Bone marrow (tissue), 2 donors: Measurements from ENCODE around the gene ZNF487.
"Not testable (repeated sequence)": the region's sequence is repeated elsewhere in the genome, so short reads cannot be mapped to it uniquely, and the experiment has no call there.

ENCODE experiments used
- DNase-seq, 2 donors: peaks; one replicate each; lab custom pipeline; 2025; lab: John Stamatoyannopoulos, UW

Gene ZNF487

DNA sequence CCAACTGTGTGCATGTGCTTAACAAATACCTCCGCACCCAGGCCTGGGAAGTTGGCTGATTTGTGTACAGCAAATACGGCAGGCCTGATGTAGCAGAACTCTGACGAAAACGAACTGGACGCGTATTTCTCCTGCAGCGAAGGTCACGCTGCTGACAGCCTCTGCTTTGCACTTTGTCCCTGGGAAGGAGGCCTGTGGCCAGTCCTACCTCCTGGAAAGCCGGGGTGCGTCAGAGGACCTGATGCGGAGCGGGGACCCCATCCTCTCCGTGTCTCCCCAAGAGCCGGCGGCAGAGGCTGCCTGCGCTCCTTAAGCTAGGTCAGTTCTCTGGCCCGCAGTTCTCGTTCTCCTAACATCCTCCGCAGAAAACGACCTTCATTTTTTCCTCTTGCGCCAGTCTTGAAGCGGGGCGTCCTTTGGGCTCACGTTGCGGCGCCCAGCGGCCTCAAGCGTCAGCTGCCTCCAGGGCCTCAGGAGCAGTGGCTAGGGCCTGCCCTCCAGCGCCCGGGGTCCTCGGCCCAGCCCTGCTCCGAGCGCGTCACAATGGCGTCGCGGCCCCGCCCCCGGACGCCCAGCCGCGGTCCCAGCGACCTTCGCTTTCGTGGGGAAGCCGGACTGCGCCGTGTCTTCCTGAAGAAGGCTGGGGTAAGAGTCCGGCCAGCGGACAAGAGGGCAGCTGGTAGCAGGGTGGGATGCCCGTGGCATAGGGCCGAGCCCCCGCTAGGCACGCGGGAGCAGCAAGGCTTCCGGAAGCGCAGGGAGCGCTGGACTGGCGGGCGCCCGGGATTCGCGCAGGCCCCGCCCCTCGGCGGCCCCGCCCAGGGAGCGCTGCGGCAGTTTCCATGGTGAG, at the start of gene ZNF487:
TSS of gene ZNF487 (plus strand) at position 821 of the 850 bp plus-strand sequence. CDS start 38,703 bp downstream, outside the sequence.
- peak; percentile 72 to 92 for DNase-seq

DNA sequence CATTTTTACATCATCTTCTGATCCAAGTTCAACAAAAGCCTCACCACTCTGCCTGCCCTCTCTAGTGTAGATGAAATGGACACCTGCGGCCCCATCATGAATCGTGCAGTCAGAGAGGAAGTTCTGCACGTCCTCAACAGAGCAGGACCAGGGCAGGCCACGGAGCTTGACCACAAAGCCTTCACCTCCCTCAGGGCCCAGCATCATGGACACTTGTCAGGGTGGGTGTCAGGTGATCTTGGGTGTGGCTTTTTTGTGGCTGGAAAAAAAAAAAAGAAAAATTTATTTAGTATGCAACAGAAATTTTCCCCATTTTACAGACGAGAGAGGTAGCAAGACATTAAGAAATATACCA, 49.3 kb upstream of the ZNF487 start:
- no peak for DNase-seq

DNA sequence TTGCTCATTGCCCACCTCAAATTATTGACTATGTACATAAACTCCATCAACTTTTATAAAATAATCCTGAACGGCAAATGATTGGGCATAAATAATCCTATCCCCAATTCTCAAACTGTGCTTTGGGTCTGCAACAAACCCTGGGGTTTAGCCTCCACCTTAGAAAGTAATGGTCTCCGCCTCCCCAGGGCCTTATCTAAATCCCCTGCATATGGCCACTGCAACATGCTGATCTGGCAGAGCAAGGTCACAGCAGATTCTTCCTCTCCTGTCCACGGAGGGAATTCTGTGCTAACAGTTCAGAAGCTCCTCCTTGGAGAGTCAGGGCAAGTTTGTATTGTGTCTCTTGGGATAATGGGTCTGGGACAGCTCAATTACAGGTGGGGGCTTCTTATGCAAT, 47.0 kb upstream of the ZNF487 start:
- no peak for DNase-seq

DNA sequence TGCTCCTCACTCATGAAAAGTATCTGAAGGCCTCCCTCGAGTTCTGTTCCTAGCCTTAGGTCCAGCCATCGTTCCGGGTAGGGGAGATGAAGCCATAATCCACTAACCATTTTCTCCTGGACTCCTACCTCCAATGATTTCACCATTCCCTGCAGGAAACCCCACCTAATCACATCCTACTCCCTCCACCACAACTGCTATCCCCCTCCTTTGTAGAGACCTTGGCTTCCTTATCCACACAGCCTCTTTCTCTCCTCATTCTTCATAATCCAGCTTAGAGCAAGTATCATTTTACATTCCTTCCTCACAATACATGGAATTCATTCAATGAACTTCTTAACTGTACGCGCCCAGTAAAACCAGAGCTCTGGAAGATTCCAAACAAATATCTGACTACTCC, 46.6 kb upstream of the ZNF487 start:
- no peak for DNase-seq

DNA sequence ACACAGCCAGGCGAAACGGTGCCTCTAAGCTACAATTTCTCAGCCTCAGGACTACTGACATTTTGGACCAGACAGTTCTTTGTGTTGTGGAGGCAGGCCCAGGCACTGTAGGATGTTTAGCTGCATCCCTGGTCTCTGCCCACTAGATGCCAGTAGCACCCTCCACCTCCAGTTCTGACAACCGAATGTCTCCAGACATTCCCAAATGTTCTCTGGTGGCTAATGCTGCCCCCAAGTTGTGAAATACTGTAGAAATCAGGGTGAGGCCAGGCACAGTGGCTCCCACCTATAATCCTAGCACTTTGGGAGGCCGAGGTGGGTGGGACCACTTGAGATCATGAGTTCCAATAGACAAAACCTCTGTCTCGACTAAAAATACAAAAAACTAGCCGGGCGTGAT, 46.2 kb upstream of the ZNF487 start:
- no peak for DNase-seq

DNA sequence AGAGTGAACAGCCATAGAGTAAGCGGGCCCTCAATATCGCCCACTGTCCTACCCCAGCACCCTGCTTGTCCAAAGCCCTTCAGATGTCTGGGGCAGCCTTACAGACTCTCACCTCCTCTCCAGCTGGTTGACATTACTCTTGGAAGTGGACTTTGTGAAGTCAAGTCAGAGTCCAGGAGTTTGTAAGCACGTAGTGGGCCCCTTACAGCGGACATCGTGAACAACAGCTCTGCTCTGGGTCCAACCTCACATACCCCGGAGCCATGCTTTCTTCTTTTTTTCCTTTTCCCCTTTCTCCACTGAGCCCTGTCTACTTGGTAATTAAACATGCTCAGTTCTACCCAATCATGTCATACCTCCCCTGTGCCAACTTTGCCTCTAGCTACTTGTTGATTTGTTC, 45.4 kb upstream of the ZNF487 start:
- DNase-seq, result no peak

DNA sequence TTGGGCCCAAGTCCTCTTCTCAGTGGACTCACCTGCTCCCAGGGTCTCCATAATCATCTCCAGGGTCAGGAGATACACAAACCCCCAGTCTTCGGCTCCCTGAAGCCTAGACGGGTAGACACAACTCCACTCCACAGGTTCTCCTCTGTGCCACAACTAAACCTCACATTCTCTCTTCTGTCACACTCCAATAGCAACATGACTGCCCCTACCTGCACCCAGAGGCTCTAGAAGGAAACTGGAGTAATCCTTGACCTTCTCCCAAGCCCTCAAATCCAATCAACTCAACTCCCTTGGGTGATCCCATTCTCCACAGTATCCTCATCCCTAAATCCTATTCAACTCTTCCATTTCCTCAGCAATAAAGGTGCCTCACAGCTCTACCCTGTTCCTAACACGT, 44.2 kb upstream of the ZNF487 start:
- DNase-seq, result no peak

DNA sequence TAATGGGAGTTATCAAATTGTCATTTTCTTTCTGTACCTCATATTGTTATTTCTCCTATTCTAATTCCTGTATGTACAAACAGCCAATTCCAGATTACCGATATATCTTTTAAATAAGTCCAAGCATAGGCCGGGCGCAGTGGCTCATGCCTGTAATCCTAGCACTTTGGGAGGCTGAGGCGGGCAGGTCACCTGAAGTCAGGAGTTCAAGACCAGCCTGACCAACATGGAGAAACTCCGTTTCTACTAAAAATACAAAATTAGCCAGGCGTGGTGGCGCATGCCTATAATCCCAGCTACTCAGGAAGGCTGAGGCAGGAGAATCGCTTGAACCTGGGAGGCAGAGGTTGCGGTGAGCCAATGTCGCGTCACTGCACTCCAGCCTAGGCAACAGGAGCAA, 43.7 kb upstream of the ZNF487 start:
- not testable (repeated sequence) for DNase-seq

DNA sequence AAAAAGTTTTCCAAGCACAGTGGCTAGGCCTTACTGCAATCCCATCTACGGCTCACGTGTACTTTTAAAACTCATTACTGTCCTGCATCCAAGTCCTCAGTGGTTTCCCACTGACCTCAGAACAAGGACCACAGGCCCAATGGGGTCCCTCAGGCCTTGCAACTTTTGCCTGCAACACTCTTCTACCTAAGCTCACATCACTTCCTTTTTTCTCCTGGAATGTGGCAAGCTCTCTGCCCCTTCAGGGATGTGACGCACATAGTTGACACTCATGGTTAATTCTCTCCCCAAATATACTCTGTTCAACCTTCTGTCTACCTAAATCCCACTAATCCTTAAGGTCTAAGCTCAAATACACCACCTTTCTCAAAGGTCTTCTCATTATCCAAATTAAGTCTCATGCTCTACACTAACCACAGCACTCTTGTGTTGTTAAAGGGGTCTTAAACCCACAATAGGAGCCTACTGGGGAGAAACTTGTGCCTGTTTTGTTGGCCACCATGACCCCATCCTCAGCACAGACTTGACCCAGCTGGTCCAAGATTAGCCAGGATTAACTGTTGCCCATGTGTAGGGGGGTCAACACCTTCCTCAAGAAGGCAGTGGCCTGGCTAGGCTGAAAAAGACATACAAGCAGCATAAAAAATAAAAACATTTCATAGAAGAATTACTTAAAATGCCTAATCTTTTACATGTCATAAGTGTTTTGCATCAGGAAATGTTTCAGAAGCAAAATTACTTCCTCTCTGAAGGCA, 43.1 kb upstream of the ZNF487 start:
- DNase-seq, result no peak

DNA sequence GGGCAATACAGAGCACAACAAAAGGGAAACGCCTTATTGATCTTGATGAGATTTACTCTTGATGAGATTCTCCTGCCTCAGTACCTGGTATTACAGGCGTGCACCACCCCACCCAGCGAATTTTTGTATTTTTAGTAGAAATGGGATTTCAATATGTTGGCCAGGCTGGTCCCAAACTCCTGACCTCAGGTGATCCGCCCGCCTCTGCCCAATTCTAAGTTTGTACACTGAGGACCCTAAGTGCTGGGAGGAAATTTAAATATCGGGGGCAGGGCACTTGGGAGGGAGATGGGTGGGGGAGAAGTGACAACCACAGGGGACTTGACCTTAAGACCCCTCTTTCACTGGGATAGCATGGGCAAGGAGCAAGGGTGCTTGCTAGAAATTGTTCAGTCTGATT, 42.0 kb upstream of the ZNF487 start:
- DNase-seq, result no peak

DNA sequence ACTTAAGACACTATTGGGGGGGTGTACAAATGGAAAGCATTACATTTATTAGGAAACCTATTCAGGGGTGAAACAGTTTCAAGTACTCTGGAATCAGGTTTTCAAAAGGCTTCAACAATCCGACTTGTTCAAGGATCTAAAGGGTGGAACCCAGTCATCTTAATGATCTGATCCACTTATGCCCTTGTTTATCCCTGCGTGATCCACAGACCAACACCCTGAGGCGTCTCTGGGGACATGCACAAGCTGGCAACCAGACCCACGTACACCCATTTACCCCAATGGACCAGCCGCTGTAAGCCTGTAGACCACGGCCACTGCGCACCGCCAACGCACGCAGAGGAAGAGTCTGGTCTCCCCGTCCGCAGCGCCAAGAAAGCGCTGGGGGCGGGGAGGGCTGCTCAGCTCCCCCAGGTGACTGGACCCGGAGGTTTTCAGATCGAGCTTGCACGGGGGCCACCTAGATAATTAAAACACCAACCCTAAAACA, 41.3 kb upstream of the ZNF487 start:
- DNase-seq, result no peak

DNA sequence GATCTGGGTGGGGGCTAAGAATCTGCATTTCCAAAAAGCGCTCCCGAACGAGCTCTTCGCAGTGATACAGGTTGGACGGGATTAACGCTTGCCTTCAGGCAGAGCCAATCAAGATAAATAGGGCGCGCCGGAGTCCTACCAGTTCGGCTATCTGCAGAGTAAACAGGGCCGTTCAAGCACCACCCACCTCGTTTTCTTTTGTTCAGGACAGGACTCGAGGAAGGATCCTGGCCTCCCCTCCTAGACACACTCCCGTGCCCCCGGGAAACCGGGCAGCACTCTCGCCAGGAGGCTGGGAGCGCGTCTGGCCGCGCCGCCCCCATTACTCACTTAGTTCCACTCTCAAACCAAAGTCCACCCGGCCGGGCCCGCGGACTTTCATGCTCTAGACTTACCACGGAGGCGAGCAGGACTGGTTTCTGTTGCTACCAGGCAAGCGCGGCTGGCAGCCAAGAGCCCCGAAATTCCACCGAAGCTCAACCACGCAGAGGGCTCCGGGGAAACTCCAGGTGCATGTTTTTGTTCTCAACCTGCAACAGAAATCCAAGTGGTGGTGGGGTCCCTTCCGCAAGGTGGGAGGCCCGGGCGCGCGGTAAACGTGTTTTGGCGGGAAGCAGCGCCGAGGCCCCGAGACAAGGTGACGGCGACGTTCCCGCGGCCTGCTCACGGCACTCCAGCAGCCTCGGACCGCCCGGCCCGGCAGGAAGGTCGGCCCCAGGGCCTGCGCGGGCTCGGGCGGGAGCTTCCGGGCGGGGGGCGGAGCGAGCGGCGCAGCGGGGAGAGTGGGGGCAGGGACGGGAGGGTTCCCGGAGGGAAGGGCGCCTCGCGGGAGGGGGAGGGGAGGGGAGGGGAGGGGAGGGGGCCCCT, 40.6 kb upstream of the ZNF487 start:
- DNase-seq, result peak in 1 of 2 donors; percentile 69

DNA sequence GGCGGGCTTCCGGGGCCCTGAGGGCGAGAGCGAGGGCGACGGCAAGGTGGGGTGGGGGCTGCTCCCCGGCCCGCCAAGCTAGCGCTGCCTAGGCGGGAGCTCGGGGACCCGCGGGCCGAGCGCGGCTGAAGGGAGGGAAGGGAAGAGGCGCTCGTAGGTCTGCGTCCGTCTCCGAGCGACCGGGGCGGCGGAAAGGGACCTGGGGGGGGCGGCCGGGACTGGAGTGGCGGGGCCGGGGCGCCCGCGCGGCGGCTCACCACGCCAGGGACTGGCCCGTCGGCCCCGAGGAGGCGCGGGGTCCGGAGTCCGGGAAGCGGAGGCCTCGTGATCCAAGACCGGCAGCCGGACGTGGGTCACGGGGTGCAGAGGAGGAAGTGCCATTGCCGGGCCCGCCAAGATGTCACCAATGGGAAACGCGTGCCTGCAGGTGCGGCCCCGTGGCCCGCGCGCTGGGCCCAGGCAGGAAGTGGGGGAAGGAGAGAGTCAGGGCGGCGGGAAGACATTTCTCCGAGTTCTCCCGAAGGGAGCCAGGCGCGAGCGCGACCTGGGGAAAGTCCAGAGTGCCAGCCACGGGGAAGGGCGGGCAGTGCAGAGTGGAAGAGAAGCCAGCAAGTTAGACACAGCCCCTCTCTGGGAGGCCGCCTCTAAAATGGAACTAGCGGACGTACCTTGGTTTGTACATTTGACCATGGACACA, 39.8 kb upstream of the ZNF487 start:
- peak; percentile 7 to 88 for DNase-seq

DNA sequence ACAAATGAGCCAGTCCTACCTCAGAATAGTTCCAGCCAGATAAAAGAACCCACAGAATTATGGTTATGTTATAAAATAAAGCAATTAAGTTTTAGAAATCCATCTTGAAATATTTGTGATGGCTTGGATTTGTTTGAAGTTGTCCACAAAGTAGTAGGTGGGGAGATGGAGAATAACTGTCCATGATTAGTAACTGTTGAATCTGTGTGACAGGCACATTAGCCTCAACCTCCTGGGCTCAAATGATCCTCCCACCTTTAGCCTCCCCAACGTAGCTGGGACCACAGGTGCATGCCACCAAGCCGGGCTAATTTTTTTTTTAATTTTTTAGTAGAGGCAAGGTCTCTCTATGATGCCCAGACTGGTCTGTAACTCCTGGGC, 38.0 kb upstream of the ZNF487 start:
- DNase-seq, result no peak

DNA sequence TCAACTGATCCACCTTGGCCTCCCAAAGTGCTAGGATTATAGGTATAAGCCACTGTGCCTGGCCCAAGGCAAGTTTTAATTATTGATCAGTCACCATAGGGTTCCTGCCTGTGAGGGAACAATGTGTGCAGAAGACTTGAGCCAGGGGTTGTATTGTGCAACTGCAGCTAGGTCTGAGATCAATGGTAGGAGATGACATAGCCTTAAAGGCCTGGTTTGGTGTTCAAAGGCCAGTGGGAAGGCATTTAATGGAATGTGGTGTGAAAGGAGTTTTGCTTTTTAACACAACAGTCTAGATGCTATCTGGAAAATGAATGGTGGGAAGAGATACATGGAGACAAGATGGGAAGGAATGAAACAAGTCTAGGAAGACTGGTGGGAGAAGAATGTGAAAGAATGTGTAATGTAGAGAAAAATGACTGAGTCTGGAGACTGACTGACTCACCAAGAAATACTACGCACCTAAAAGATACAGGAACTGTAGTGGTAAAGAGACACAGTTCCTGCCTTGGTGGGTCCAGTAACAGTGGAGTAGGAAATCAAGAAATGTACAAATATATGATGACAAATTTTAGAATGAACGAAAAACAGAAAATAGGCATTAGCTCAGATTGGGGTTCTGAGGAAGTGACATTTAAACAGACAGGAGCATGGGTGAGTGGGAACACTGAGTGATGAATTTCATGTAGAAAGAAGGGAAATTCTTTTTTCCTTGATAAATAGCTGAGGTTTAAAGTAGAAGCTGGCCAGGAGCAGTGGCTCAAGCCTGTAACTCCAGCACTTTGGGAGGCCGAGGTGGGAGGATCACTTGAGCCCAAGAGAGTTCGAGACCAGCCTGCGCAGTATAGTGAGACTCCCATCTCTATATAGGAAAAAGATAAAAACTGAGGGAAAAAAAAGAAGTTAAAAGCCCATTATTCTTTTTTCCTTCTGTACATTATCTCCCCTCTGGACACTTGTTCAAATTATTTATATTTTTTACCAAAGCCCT, 37.3 kb upstream of the ZNF487 start:
- no peak for DNase-seq

DNA sequence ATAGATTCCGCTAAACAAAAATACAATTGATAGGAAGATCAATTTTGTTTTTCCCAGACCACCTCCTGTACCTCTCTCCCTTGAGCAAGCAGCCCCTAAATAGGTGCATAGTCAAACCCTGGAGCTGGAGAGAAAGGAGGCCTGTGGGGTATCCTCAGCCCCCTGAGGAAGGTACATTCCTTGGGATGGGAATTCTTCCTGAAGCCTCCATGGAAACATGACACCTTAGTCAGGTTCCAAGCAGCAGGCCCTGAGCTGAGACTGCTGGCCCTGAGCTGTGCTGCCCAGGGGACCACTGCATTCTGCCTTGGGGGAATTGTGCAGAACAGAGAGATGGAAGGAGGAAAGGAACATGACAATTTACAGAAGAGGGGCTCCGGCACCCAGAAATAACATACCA, 35.3 kb upstream of the ZNF487 start:
- DNase-seq, result no peak

DNA sequence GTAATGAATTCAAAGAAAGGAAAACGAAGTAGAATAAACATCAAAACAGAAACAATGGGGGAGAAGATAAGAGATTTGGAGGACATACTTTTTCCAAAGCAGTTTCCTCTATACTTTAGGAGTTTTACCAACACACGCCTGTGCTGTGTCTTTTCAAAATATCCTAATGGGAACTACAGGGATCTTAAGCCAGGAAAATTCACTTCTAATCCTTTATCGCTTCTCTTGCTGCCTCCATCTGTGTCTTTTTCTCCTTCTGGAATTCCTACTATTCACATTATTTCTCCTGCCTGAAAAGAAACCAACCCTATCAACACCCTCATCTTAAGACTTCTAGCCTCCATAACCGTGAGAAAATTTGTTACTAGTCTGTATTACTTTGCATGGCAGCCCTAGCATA, 34.7 kb upstream of the ZNF487 start:
- no peak for DNase-seq

DNA sequence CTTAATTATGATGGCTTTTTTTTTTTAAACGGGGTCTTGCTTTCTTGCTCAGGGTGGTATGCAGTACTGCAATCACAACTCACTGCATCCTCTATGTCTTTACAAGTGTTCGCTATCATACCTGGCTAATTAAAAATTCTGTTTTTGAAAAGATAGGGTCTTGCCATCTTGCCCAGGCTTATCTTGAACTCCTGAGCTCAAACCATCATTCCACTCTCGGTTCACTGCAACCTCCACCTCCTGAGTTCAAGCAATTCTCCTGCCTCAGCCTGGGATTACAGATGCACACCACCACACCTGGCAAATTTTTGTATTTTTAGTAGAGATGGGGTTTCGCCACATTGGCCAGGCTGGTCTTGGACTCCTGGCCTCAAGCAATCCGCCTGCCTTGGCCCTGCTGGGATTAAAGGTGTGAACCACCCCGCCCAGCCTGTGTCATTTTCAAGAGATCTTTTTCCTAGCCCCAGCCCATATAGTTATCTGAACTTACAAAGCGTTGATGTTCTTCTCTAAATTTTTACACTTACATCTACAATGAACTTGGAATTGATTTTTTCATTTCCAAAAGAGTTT, 33.9 kb upstream of the ZNF487 start:
- DNase-seq, result no peak

DNA sequence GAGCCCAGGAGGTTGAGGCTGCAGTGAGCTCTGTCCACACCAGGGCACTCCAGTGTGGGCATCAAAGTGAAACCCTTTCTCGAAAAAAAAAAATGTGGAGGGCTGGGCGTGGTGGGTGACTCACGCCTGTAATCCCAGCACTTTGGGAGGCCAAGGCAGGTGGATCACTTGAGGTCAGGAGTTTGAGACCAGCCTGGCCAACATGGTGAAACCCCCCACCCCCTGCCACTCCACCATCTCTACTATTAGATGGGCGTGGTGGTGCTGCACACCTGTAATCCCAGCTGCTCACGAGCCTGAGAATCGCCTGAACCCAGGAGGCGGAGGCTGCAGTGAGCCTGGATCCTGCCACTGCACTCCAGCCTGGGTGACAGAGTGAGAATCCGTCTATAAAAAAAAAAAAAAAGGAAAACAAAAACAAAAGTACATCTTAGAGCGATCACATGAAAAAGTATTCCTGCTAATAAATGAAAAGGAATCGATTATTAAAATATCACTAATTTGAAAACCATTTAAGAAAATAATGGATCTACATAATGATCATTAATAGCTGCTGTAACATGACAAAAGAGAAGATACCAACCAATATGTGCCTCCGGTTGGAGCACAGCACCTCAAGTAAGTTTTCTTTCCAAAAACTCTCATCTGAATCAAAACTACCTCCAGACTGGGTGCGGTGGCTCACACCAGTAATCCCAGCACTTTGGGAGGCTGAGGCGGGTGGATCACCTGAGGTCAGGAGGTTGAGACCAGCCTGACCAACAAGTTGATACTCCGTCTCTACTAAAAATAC, 32.8 kb upstream of the ZNF487 start:
- DNase-seq, result no peak
